ENCODE measurements around the gene SLC49A4. TPM values are rescaled to one million over a fixed set of nuclear protein-coding genes. Genes with fewer than 3 reads are reported as not detected.

The SLC49A4 gene
- total and polyA plus RNA-seq, 2 donors (not counting 1 experiment from before 2014, with no cell fraction given): 2.5 to 20.0 TPM

GRCh38 chr3:122810734-122811133 lies 15.9 kb downstream of the SLC49A4 start:
- ChIA-PET CTCF (no interaction called here), POLR2A (no interaction called here)
- no peaks in the 10 kb centered on the region for H4K20me1 ChIP-seq (ENCODE audit: control insufficient read depth, insufficient read depth, low read length, poor library complexity, severe bottlenecking)
- H3K9me3 ChIP-seq (ENCODE audit: control extremely low read depth in 1 of 3, control insufficient read depth in 2 of 3, insufficient read depth in 1 of 3, low read length in 2 of 3): no peaks in the 10 kb centered on the region
- no peak overlapping the region for H3K4me2 ChIP-seq (replicated peaks; ENCODE audit: low read depth, low read length, poor library complexity, severe bottlenecking)
- DNase-seq (no peak), ATAC-seq (ENCODE audit: low read depth) (no peak)
- peaks cover 0 to 6% of the 10 kb centered on the region in 2 experiments for H3K36me3 ChIP-seq (replicated peaks in 1 of 2; ENCODE audit: control extremely low read depth in 1 of 2, control insufficient read depth in 1 of 2, extremely low read depth in 1 of 2, insufficient read depth in 2 of 2, low read length in 1 of 2)
- no peaks in the 10 kb centered on the region for H3K4me1 ChIP-seq (ENCODE audit: control insufficient read depth in 2 of 2, insufficient read depth in 2 of 2, low read length in 2 of 2)
- H3K4me3 Mint-ChIP-seq: no peak overlapping the region
- intact Hi-C loops (cut with micrococcal nuclease): no loop called here
- H3K27me3 Mint-ChIP-seq: no peaks in the 10 kb centered on the region
- H3K27ac Mint-ChIP-seq: no peak overlapping the region
- no peaks in the 10 kb centered on the region for H3K9me3 Mint-ChIP-seq (ENCODE audit: insufficient read depth)
- no peak overlapping the region for H3K27ac ChIP-seq (ENCODE audit: low read length in 2 of 2)
- no peak overlapping the region for H2AFZ ChIP-seq (ENCODE audit: insufficient read depth, low read depth, low read length, poor library complexity, severe bottlenecking)
- no peak overlapping the region for H3K9ac ChIP-seq (ENCODE audit: low read length)
- no peaks in the 10 kb centered on the region for H3K79me2 ChIP-seq (ENCODE audit: control insufficient read depth, insufficient read depth, low read length)
- TF ChIP-seq EZH2 (IDR thresholded peaks at IDR 0.05; ENCODE audit: borderline replicate concordance, insufficient read depth, low read depth, low read length, poor library complexity, severe bottlenecking) (no peak), CTCF (IDR thresholded peaks at IDR 0.05) (no peak)
- H3K27me3 ChIP-seq (replicated peaks in 1 of 4; ENCODE audit: control extremely low read depth in 1 of 4, control insufficient read depth in 3 of 4, insufficient read depth in 4 of 4, low read length in 3 of 4): no peaks in the 10 kb centered on the region
- no peaks in the 10 kb centered on the region for H3K4me1 Mint-ChIP-seq
- no peak overlapping the region for H3K4me3 ChIP-seq (ENCODE audit: control extremely low read depth in 1 of 5, extremely low read depth in 1 of 5, insufficient read depth in 1 of 5, low read depth in 2 of 5, low read length in 4 of 5)

GRCh38 chr3:122816587-122816986 lies 21.7 kb downstream of the SLC49A4 start:
- Histone ChIP-seq H3K9ac (ENCODE audit: low read length) (no peak overlapping the region), H4K20me1 (ENCODE audit: control insufficient read depth, insufficient read depth, low read length, poor library complexity, severe bottlenecking) (no peaks in the 10 kb centered on the region), H3K4me1 (ENCODE audit: control insufficient read depth in 2 of 2, insufficient read depth in 2 of 2, low read length in 2 of 2) (no peaks in the 10 kb centered on the region), H3K9me3 (ENCODE audit: control extremely low read depth in 1 of 3, control insufficient read depth in 2 of 3, insufficient read depth in 1 of 3, low read length in 2 of 3) (peaks cover 0 to 3% (median 0%) of the 10 kb centered on the region in 3 donors), H3K4me2 (replicated peaks; ENCODE audit: low read depth, low read length, poor library complexity, severe bottlenecking) (no peak overlapping the region), H3K36me3 (replicated peaks in 1 of 2; ENCODE audit: control extremely low read depth in 1 of 2, control insufficient read depth in 1 of 2, extremely low read depth in 1 of 2, insufficient read depth in 2 of 2, low read length in 1 of 2) (peaks cover 0 to 2% of the 10 kb centered on the region in 2 experiments), H3K4me3 (ENCODE audit: control extremely low read depth in 1 of 5, extremely low read depth in 1 of 5, insufficient read depth in 1 of 5, low read depth in 2 of 5, low read length in 4 of 5) (no peak overlapping the region), H2AFZ (ENCODE audit: insufficient read depth, low read depth, low read length, poor library complexity, severe bottlenecking) (no peak overlapping the region), H3K27ac (ENCODE audit: low read length in 2 of 2) (no peak overlapping the region), H3K79me2 (ENCODE audit: control insufficient read depth, insufficient read depth, low read length) (no peaks in the 10 kb centered on the region), H3K27me3 (replicated peaks in 1 of 4; ENCODE audit: control extremely low read depth in 1 of 4, control insufficient read depth in 3 of 4, insufficient read depth in 4 of 4, low read length in 3 of 4) (no peaks in the 10 kb centered on the region)
- POLR2A ChIA-PET: interaction anchor here (0.6 kb wide), 1 partner anchor 167 kb away, joined by 3 read pairs; no protein-coding TSS in a partner anchor
- TF ChIP-seq EZH2 (IDR thresholded peaks at IDR 0.05; ENCODE audit: borderline replicate concordance, insufficient read depth, low read depth, low read length, poor library complexity, severe bottlenecking): no peak
- no peak for TF ChIP-seq CTCF (IDR thresholded peaks at IDR 0.05)
- ATAC-seq (ENCODE audit: low read depth) (no peak), DNase-seq (no peak)
- Mint-ChIP-seq H3K4me3 (no peak overlapping the region), H3K4me1 (no peaks in the 10 kb centered on the region), H3K27ac (no peak overlapping the region), H3K27me3 (no peaks in the 10 kb centered on the region), H3K9me3 (ENCODE audit: insufficient read depth) (no peaks in the 10 kb centered on the region)
- CTCF ChIA-PET: interaction anchor here (1.1 to 1.7 kb wide), 2 partner anchors 61 to 138 kb away, joined by 3 to 4 read pairs; no protein-coding TSS in a partner anchor
- WGBS (ENCODE audit: insufficient coverage): no CpG with 5 or more reads among the region's 2 CpGs
- intact Hi-C loops (cut with micrococcal nuclease): no loop called here

Data from B cell (primary cell).